Bronchial epithelial cell (primary cell): ENCODE results near the gene NT5C1A. TPM values are rescaled to one million over a fixed set of nuclear protein-coding genes. Genes with fewer than 3 reads are reported as not detected.

Source experiments
- DNase-seq: peaks from one replicate; pipeline ENCODE4 v3.0.0-alpha.2; 2010; ENCODE audit warnings: low read depth
- FAIRE-seq: peaks from 2 replicates; lab custom pipeline; 2011; peaks lifted over from hg19 to GRCh38; lab: Jason Lieb, UNC
- H3K27me3 ChIP-seq: 2 replicates; pipeline ENCODE4 v1.5.1; 2011; ENCODE audit warnings: low read length; ENCODE audit not compliant: control insufficient read depth, insufficient read depth
- H3K36me3 ChIP-seq: 2 replicates; pipeline ENCODE4 v1.5.1; 2011; ENCODE audit warnings: low read length; ENCODE audit not compliant: control insufficient read depth, insufficient read depth
- H3K4me3 ChIP-seq: 2 replicates; pipeline ENCODE4 v1.5.1; 2011; ENCODE audit warnings: mild to moderate bottlenecking, low read depth, low read length, control low read depth
- total RNA-seq: library from RNA; depleted of rRNA; stranded (reverse); fragments of >200 nt; gene quantifications from 2 replicates; pipeline ENCODE4 v1.2.1, GENCODE V29; 2014
- TF ChIP-seq, protein P1 (sequence below): IDR thresholded peaks from 2 replicates; pipeline ENCODE4 v1.5.1; 2011; ENCODE audit warnings: mild to moderate bottlenecking, moderate library complexity, low read length, control low read depth, inconsistent platforms; ENCODE audit not compliant: insufficient read depth, severe bottlenecking

The NT5C1A gene
- total RNA-seq, 1 donor from 2014 or later, result not detected

DNA sequence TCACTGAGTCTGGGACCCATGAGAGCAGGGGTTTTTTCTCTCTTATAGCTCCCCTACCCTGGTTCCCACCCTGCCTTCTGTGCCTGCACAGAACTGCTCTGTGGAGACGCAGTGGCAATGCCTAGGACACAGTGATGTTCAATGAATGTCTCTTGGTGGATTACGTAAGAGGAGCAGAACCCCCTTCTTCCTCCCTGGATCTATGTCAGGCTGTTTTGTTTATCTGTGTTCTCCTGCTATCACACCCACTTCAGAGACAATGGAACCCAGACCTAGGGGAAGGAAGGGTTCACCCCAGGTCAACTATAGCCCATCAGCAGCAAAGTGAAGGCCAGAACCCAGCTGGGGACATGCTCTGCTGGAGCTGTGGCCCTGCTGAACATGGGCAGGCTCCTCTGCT lies 17.3 kb upstream of the NT5C1A start:
- H3K27me3 ChIP-seq, result peaks cover 18% of the 10 kb centered on the region

GRCh38 chr1:39688706-39689105 lies 16.8 kb upstream of the NT5C1A start:
- Histone ChIP-seq H3K27me3 (peaks cover 18% of the 10 kb centered on the region), H3K36me3 (no peaks in the 10 kb centered on the region), H3K4me3 (no peak overlapping the region)
- FAIRE-seq, result peak; percentile 28
- DNase-seq, result peak; percentile 80
- TF ChIP-seq, protein P1, sequence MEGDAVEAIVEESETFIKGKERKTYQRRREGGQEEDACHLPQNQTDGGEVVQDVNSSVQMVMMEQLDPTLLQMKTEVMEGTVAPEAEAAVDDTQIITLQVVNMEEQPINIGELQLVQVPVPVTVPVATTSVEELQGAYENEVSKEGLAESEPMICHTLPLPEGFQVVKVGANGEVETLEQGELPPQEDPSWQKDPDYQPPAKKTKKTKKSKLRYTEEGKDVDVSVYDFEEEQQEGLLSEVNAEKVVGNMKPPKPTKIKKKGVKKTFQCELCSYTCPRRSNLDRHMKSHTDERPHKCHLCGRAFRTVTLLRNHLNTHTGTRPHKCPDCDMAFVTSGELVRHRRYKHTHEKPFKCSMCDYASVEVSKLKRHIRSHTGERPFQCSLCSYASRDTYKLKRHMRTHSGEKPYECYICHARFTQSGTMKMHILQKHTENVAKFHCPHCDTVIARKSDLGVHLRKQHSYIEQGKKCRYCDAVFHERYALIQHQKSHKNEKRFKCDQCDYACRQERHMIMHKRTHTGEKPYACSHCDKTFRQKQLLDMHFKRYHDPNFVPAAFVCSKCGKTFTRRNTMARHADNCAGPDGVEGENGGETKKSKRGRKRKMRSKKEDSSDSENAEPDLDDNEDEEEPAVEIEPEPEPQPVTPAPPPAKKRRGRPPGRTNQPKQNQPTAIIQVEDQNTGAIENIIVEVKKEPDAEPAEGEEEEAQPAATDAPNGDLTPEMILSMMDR, result no peak

More for the DNA sequence above, 17.3 kb upstream of the NT5C1A start:
- FAIRE-seq (no peak), DNase-seq (no peak)
- Histone ChIP-seq H3K36me3 (no peaks in the 10 kb centered on the region), H3K4me3 (no peak overlapping the region)
- TF ChIP-seq, protein P1, result no peak

DNA sequence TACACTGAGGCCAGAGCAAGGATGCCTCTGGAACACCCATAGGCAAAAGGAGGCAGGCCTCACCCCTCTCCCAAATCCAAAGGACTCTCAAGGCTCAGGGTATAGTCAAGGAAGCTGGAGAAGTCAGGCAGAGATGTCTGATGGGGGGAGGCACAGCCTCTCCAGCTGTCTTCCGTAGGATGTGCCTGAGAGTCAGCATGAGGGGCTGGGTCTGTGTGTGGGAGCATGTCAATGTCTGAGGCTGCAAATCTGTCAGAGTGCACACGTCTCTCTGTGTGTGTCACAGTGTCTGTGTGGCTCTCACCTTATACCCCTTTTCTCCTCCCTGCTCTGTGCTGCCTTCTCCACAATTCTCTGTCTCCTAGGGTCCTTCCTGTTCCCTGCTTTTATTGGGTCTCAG lies 15.3 kb upstream of the NT5C1A start:
- H3K27me3 ChIP-seq, result peaks cover 16% of the 10 kb centered on the region
- H3K36me3 ChIP-seq, result no peaks in the 10 kb centered on the region
- TF ChIP-seq, protein P1, result no peak
- peak; percentile 23 for FAIRE-seq
- no peak overlapping the region for H3K4me3 ChIP-seq
- DNase-seq, result no peak

DNA sequence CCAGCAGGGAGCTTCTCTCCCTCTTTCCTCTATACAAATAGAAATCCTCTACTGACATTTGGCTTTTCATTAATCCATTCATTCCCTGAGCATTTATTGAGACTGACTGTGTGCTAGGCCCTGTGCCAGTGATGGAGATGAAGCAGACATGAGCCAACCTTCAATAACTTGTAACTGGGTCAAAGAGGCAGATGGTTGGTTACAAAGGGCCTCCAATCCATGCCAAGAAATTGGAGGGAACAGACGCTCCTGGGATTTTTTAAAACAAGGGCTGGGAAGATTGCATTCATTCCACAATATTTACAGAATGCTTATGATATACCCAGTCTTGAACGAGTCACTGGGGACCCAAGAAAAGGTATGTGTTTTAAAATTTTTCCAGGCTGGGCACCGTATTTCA lies 13.2 kb upstream of the NT5C1A start:
- H3K36me3 ChIP-seq, result no peaks in the 10 kb centered on the region
- TF ChIP-seq, protein P1, result no peak
- DNase-seq (no peak), FAIRE-seq (no peak)
- no peak overlapping the region for H3K4me3 ChIP-seq
- peaks cover 17% of the 10 kb centered on the region for H3K27me3 ChIP-seq

DNA sequence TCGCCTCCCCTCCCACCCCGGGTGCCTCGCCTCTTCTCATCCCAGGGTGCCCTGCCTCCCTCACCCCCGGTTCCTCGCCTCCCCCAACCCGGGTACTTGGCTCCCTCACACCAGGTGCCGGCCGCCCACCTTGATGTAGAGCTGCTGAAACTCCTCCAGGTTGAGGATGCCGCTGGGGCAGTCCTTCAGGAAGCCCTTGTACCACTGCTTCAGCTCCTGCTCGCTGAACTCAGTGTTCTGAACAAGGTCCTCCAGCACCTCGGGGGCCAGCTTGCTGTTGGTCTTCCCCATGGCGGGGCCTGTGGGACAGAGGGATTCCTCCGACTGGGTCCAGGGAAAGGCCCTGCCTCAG lies 12.4 kb upstream of the NT5C1A start:
- DNase-seq (no peak), FAIRE-seq (no peak)
- Histone ChIP-seq H3K27me3 (peaks cover 14% of the 10 kb centered on the region), H3K36me3 (no peaks in the 10 kb centered on the region), H3K4me3 (no peak overlapping the region)
- TF ChIP-seq, protein P1, result no peak

- FAIRE-seq (no peak), DNase-seq (no peak)
- Histone ChIP-seq H3K36me3 (no peaks in the 10 kb centered on the region), H3K27me3 (peaks cover 14% of the 10 kb centered on the region), H3K4me3 (no peak overlapping the region)
- TF ChIP-seq, protein P1, result no peak
Observed at GRCh38 chr1:39683591-39684312, 11.8 kb upstream of the NT5C1A start.
